Neuronal stem cell (in vitro differentiated cells): Measurements from ENCODE around the gene TUBB1.

Experiments
- DNase-seq: peaks from one replicate; pipeline ENCODE4 v3.0.0-alpha.2; 2013; ENCODE audit warnings: low spot score
- H2AFZ ChIP-seq: one replicate; pipeline ENCODE4 v1.6.1; 2013; ENCODE audit warnings: mild to moderate bottlenecking, low read length, inconsistent platforms
- H2AK5ac ChIP-seq: 2 replicates; pipeline ENCODE4 v1.6.1; 2013; ENCODE audit warnings: low read depth, mild to moderate bottlenecking, inconsistent platforms, low read length, moderate library complexity, mixed read lengths
- H2BK120ac ChIP-seq: 2 replicates; pipeline ENCODE4 v1.6.1; 2013; ENCODE audit warnings: low read depth, mild to moderate bottlenecking, inconsistent platforms, low read length, moderate library complexity, mixed read lengths
- H2BK12ac ChIP-seq: one replicate; pipeline ENCODE4 v1.6.1; 2013; ENCODE audit warnings: low read length, inconsistent platforms
- H2BK15ac ChIP-seq: 2 replicates; pipeline ENCODE4 v1.6.1; 2013; ENCODE audit warnings: mild to moderate bottlenecking, low read length, inconsistent platforms, mixed read lengths
- H2BK5ac ChIP-seq: one replicate; pipeline ENCODE4 v1.6.1; 2013; ENCODE audit warnings: inconsistent platforms, mild to moderate bottlenecking, low read length, moderate library complexity
- H3K14ac ChIP-seq: one replicate; pipeline ENCODE4 v1.6.1; 2013; ENCODE audit warnings: low read length, inconsistent platforms
- H3K18ac ChIP-seq: 2 replicates; pipeline ENCODE4 v1.6.1; 2013; ENCODE audit warnings: low read length, inconsistent platforms
- H3K23ac ChIP-seq: 2 replicates; pipeline ENCODE4 v1.6.1; 2013; ENCODE audit warnings: low read depth, mild to moderate bottlenecking, mixed read lengths, low read length, inconsistent platforms; ENCODE audit not compliant: poor library complexity
- H3K27ac ChIP-seq: replicated peaks from 3 replicates; pipeline ENCODE4 v1.5.1; 2013; ENCODE audit warnings: low read length, inconsistent platforms
- H3K27me3 ChIP-seq, 3 experiments: 2 replicates each; pipeline ENCODE4 v1.6.1; 2013; ENCODE audit warnings: low read length in 3 of 3, mild to moderate bottlenecking in 2 of 3, inconsistent platforms in 1 of 3, low read depth in 1 of 3, mixed read lengths in 1 of 3, moderate library complexity in 1 of 3; ENCODE audit not compliant: control insufficient read depth in 3 of 3, insufficient read depth in 3 of 3
- H3K36me3 ChIP-seq, 2 donors: replicated peaks in 1 of 2; 2 replicates each; pipeline ENCODE4 v1.6.1; 2013; ENCODE audit warnings: low read length in 2 of 2; ENCODE audit not compliant: control insufficient read depth in 2 of 2, insufficient read depth in 2 of 2
- H3K4ac ChIP-seq: 2 replicates; pipeline ENCODE4 v1.6.1; 2013; ENCODE audit warnings: inconsistent platforms, mild to moderate bottlenecking, low read length, moderate library complexity
- H3K4me1 ChIP-seq, 2 donors: 1 replicate in 1 of 2; 2 replicates in 1 of 2; pipeline ENCODE4 v1.6.1; 2013; ENCODE audit warnings: low read length in 2 of 2, low read depth in 1 of 2; ENCODE audit not compliant: control insufficient read depth in 2 of 2, insufficient read depth in 1 of 2
- H3K4me2 ChIP-seq: one replicate; pipeline ENCODE4 v1.6.1; 2013; ENCODE audit warnings: mild to moderate bottlenecking, low read length, inconsistent platforms; ENCODE audit not compliant: insufficient read depth, poor library complexity, severe bottlenecking
- H3K4me3 ChIP-seq, 2 donors: 2 replicates each; pipeline ENCODE4 v1.5.1; 2013; ENCODE audit warnings: low read length in 2 of 2, mild to moderate bottlenecking in 2 of 2, inconsistent platforms in 1 of 2, moderate library complexity in 1 of 2
- H3K79me1 ChIP-seq: one replicate; pipeline ENCODE4 v1.6.1; 2013; ENCODE audit warnings: low read depth, mild to moderate bottlenecking, inconsistent platforms, low read length, moderate library complexity
- H3K9ac ChIP-seq: one replicate; pipeline ENCODE4 v1.6.1; 2013; ENCODE audit warnings: mild to moderate bottlenecking, low read depth, low read length, inconsistent platforms; ENCODE audit not compliant: poor library complexity
- H3K9me3 ChIP-seq, 2 donors: replicated peaks in 1 of 2; 2 replicates each; pipeline versions ENCODE3 to v1.6.1; 2013; ENCODE audit warnings: low read length in 2 of 2, mild to moderate bottlenecking in 2 of 2, inconsistent platforms in 1 of 2, low read depth in 1 of 2, mixed read lengths in 1 of 2, moderate library complexity in 1 of 2; ENCODE audit not compliant: control insufficient read depth in 2 of 2, insufficient read depth in 1 of 2
- H4K8ac ChIP-seq: one replicate; pipeline ENCODE4 v1.6.1; 2013; ENCODE audit warnings: low read depth, mild to moderate bottlenecking, inconsistent platforms, low read length, moderate library complexity
- H4K91ac ChIP-seq: one replicate; pipeline ENCODE4 v1.6.1; 2013; ENCODE audit warnings: low read length, low read depth, mild to moderate bottlenecking, inconsistent platforms; ENCODE audit not compliant: poor library complexity
- WGBS, 2 donors: extraction: QIAGEN DNeasy Blood & Tissue Kit; methylation state at CpG; one replicate each; pipeline ENCODE4 v1.1.7; 2013; ENCODE audit warnings: missing lambda C conversion rate in 2 of 2, mixed read lengths in 1 of 2; ENCODE audit not compliant: insufficient read length in 2 of 2, insufficient replicate concordance in 1 of 2; ENCODE audit errors: extremely low coverage in 2 of 2; 5-methylcytosine and 5-hydroxymethylcytosine counted together

The TUBB1 gene

DNA sequence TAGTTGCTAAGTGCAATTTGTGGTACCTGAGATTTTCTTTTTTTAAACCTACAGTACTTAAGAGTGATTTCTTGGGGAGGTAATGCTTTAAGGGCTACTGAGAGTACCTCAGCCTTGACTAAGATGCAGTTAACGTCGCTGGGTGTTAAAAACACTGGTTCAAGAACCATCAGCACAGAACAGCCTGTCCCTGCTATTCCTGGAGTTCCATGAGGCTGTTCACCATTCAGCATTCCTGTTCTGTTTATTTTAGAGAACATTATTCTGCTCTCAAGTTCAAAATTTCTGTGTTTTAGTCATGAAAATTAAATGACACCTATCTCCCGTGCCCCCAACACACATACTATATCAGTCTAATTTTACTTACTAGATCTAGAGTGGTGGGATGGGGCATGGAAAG, 25.1 kb downstream of the TUBB1 start:
- Histone ChIP-seq H3K4ac (no peak overlapping the region), H4K91ac (no peak overlapping the region), H3K14ac (no peak overlapping the region), H4K8ac (no peak overlapping the region), H2BK15ac (no peak overlapping the region), H3K27me3 (no peaks in the 10 kb centered on the region), H2BK12ac (no peak overlapping the region), H3K9me3 (peaks cover 0 to 16% of the 10 kb centered on the region in 2 donors), H3K18ac (no peak overlapping the region), H2AFZ (no peak overlapping the region), H3K23ac (no peak overlapping the region), H3K9ac (no peak overlapping the region), H3K4me2 (no peak overlapping the region), H2BK120ac (no peak overlapping the region), H3K4me3 (no peak overlapping the region), H3K27ac (no peak overlapping the region), H2AK5ac (no peak overlapping the region), H3K4me1 (peaks cover 3 to 4% of the 10 kb centered on the region in 2 donors), H3K36me3 (peaks cover 0 to 8% of the 10 kb centered on the region in 2 donors), H3K79me1 (peaks cover 5% of the 10 kb centered on the region), H2BK5ac (no peak overlapping the region)
- WGBS, 2 donors: no CpG with 5 or more reads among the region's 3 CpGs
- DNase-seq: no peak

DNA sequence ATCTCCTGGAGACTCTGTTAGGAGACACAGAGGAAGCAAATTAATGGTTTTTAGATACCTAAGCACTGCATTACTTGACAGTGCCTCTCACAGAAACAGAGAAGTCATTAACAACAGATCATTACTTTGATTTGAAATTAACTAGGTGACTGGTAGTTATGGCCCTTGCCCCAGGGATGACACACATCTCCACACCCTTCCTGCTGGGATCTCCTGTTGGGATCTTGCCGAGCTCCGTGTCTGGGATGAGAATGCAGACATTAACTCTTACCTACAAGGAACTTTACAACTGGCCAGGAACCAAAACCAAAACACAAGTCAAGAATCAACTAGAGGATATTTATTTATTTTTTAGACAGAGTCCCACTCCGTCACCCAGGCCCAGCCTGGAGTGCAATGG, 25.6 kb downstream of the TUBB1 start:
- H3K4me2 ChIP-seq: no peak overlapping the region
- no peak overlapping the region for H2BK120ac ChIP-seq
- no peak overlapping the region for H3K14ac ChIP-seq
- no peak overlapping the region for H2BK12ac ChIP-seq
- H3K4me3 ChIP-seq: no peak overlapping the region
- no peak overlapping the region for H2BK5ac ChIP-seq
- no peak overlapping the region for H3K23ac ChIP-seq
- peaks cover 3 to 4% of the 10 kb centered on the region in 2 donors for H3K4me1 ChIP-seq
- H3K9me3 ChIP-seq: peaks cover 0 to 16% of the 10 kb centered on the region in 2 donors
- no peak overlapping the region for H3K27ac ChIP-seq
- no peak for DNase-seq
- no peaks in the 10 kb centered on the region for H3K27me3 ChIP-seq
- no CpG with 5 or more reads among the region's 3 CpGs for WGBS, 2 donors
- H3K36me3 ChIP-seq: peaks cover 0 to 8% of the 10 kb centered on the region in 2 donors
- no peak overlapping the region for H3K9ac ChIP-seq
- no peak overlapping the region for H4K8ac ChIP-seq
- no peak overlapping the region for H4K91ac ChIP-seq
- H2AK5ac ChIP-seq: no peak overlapping the region
- H3K79me1 ChIP-seq: peaks cover 5% of the 10 kb centered on the region
- H2AFZ ChIP-seq: no peak overlapping the region
- H3K18ac ChIP-seq: no peak overlapping the region
- H3K4ac ChIP-seq: no peak overlapping the region
- H2BK15ac ChIP-seq: no peak overlapping the region

GRCh38 chr20:59046862-59047261, 27.6 kb downstream of the TUBB1 start:
- Histone ChIP-seq H2AK5ac (no peak overlapping the region), H3K4me2 (no peak overlapping the region), H2BK120ac (no peak overlapping the region), H3K9me3 (peaks cover 0 to 5% of the 10 kb centered on the region in 2 donors), H3K18ac (no peak overlapping the region), H4K91ac (no peak overlapping the region), H3K79me1 (peaks cover 5% of the 10 kb centered on the region), H2BK15ac (no peak overlapping the region), H2BK5ac (no peak overlapping the region), H3K4ac (no peak overlapping the region), H3K4me1 (peaks cover 3 to 4% of the 10 kb centered on the region in 2 donors), H3K14ac (no peak overlapping the region), H2BK12ac (no peak overlapping the region), H3K36me3 (no peaks in the 10 kb centered on the region), H3K27ac (no peak overlapping the region), H3K9ac (no peak overlapping the region), H2AFZ (no peak overlapping the region), H3K4me3 (no peak overlapping the region), H3K27me3 (peaks cover 0 to 11% (median 0%) of the 10 kb centered on the region in 3 experiments), H4K8ac (no peak overlapping the region), H3K23ac (no peak overlapping the region)
- DNase-seq: no peak
- WGBS, 2 donors: no CpG with 5 or more reads among the region's 3 CpGs

DNA sequence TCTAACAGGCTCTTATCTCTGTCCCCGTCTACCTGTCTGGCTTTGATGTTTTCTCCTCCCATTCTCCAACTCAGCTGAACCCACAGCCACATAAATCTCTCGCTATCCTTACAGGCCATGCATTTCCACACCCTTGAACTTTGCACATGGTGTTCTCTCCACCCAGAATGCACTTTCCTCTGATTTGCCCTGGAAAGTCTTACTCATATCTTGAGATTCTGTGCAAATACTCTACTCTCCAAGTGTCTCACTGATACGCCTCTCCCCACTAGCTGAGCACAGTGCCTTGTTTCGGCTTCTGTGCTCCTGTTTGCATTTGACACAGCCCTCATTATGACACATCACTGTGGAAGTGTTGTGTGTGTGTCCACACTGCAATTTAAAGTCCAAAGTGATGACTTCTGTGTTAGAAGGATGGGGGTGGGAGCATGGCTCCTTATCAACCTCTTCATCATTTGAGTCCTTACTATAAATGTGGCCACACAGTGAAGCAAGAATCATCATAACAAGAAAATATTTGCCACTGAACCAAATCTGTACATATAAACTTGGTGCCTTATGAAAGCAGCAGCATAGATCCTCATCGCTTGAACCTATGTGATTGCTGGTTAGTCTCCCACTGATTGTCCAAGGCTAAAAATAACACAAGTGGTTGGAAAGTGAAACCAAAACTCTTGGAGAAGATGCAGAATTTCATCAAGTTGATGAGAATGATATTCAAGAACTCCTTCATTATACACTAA, 28.9 kb downstream of the TUBB1 start:
- WGBS, 2 donors: no CpG with 5 or more reads among the region's 5 CpGs
- H3K79me1 ChIP-seq: no peaks in the 10 kb centered on the region
- no peaks in the 10 kb centered on the region for H3K9me3 ChIP-seq
- H3K36me3 ChIP-seq: no peaks in the 10 kb centered on the region
- no peak overlapping the region for H3K27ac ChIP-seq
- H2BK5ac ChIP-seq: no peak overlapping the region
- no peak overlapping the region for H3K23ac ChIP-seq
- H3K27me3 ChIP-seq: peaks cover 0 to 13% (median 0%) of the 10 kb centered on the region in 3 experiments
- no peak overlapping the region for H3K9ac ChIP-seq
- H4K91ac ChIP-seq: no peak overlapping the region
- H2AK5ac ChIP-seq: no peak overlapping the region
- no peak overlapping the region for H3K14ac ChIP-seq
- H2BK12ac ChIP-seq: peak overlapping the region; percentile 52
- no peak overlapping the region for H3K4me3 ChIP-seq
- H3K4ac ChIP-seq: peak overlapping the region; percentile 14
- DNase-seq: no peak
- no peak overlapping the region for H2BK15ac ChIP-seq
- H2BK120ac ChIP-seq: no peak overlapping the region
- H3K18ac ChIP-seq: no peak overlapping the region
- no peak overlapping the region for H3K4me2 ChIP-seq
- no peak overlapping the region for H2AFZ ChIP-seq
- no peak overlapping the region for H4K8ac ChIP-seq
- H3K4me1 ChIP-seq: peaks cover 0 to 1% of the 10 kb centered on the region in 2 donors
